Liver (tissue), 9 donors: ENCODE measurements around the gene ZBTB49. TPM values are rescaled to one million over a fixed set of nuclear protein-coding genes. Genes with fewer than 3 reads are reported as not detected.

ENCODE experiments used
- DNase-seq: peaks from one replicate; pipeline ENCODE4 v3.0.0-alpha.2; 2017; ENCODE audit warnings: low spot score
- H3K27ac ChIP-seq, 2 donors: one replicate each; pipeline ENCODE4 v1.7.0; 2013; ENCODE audit warnings: inconsistent platforms in 2 of 2, low read length in 2 of 2, control low read depth in 1 of 2, low read depth in 1 of 2, mild to moderate bottlenecking in 1 of 2
- H3K27me3 ChIP-seq, 4 donors: one replicate each; pipeline versions ENCODE4 v1.6.1 to v1.7.0; 2013; ENCODE audit warnings: low read length in 3 of 4, inconsistent platforms in 1 of 4, mild to moderate bottlenecking in 1 of 4, moderate library complexity in 1 of 4; ENCODE audit not compliant: control insufficient read depth in 4 of 4, insufficient read depth in 4 of 4
- H3K36me3 ChIP-seq, 4 donors: one replicate each; pipeline versions ENCODE4 v1.6.1 to v1.7.0; 2013; ENCODE audit warnings: low read length in 3 of 4, mild to moderate bottlenecking in 3 of 4, low read depth in 1 of 4, moderate library complexity in 1 of 4; ENCODE audit not compliant: control insufficient read depth in 4 of 4, insufficient read depth in 3 of 4
- H3K4me1 ChIP-seq, 4 donors: one replicate each; pipeline versions ENCODE4 v1.6.1 to v1.7.0; 2013; ENCODE audit warnings: low read length in 3 of 4, mild to moderate bottlenecking in 3 of 4, moderate library complexity in 1 of 4; ENCODE audit not compliant: control insufficient read depth in 4 of 4, insufficient read depth in 4 of 4
- H3K4me3 ChIP-seq, 3 donors: one replicate each; pipeline versions ENCODE4 v1.6.1 to v1.7.0; 2013; ENCODE audit warnings: low read length in 3 of 3, control low read depth in 1 of 3, low read depth in 1 of 3, mild to moderate bottlenecking in 1 of 3
- H3K9ac ChIP-seq, 2 donors: one replicate each; pipeline ENCODE4 v1.7.0; 2013; ENCODE audit warnings: low read length in 2 of 2, mild to moderate bottlenecking in 2 of 2, moderate library complexity in 2 of 2, control low read depth in 1 of 2, low read depth in 1 of 2
- H3K9me3 ChIP-seq, 4 donors: one replicate each; pipeline versions ENCODE4 v1.6.1 to v1.7.0; 2013; ENCODE audit warnings: low read length in 3 of 4; ENCODE audit not compliant: control insufficient read depth in 4 of 4
- EGR1 ChIP-seq, 2 donors: IDR thresholded peaks; 2 replicates each; pipeline ENCODE4 v1.6.1; 2016 to 2018; ENCODE audit warnings: antibody characterized with exemption in 2 of 2, low read depth in 2 of 2
- FOXA1 ChIP-seq: IDR thresholded peaks from 2 replicates; pipeline ENCODE4 v1.6.1; 2016; ENCODE audit warnings: antibody characterized with exemption
- FOXA2 ChIP-seq: IDR thresholded peaks from 2 replicates; pipeline ENCODE4 v1.6.1; 2016; ENCODE audit warnings: antibody characterized with exemption
- GABPA ChIP-seq, 2 donors: IDR thresholded peaks in 1 of 2; conservative IDR thresholded peaks in 1 of 2; 2 replicates each; pipeline ENCODE4 v1.6.1; 2016; ENCODE audit warnings: antibody characterized with exemption in 2 of 2, mild to moderate bottlenecking in 1 of 2, moderate library complexity in 1 of 2
- HNF4A ChIP-seq, 2 donors: conservative IDR thresholded peaks; 2 replicates each; pipeline ENCODE4 v1.6.1; 2016; ENCODE audit warnings: antibody characterized with exemption in 2 of 2, mild to moderate bottlenecking in 2 of 2
- HNF4G ChIP-seq: IDR thresholded peaks from 2 replicates; pipeline ENCODE4 v1.6.1; 2016; ENCODE audit warnings: antibody characterized with exemption
- NR2F2 ChIP-seq: IDR thresholded peaks from 2 replicates; pipeline ENCODE4 v1.6.1; 2016; ENCODE audit warnings: antibody characterized with exemption
- RAD21 ChIP-seq, 2 donors: IDR thresholded peaks; 2 replicates each; pipeline ENCODE4 v1.6.1; 2016; ENCODE audit warnings: antibody characterized with exemption in 2 of 2, mild to moderate bottlenecking in 2 of 2
- REST ChIP-seq: IDR thresholded peaks from 2 replicates; pipeline ENCODE4 v1.6.1; 2016; ENCODE audit warnings: antibody characterized with exemption, mild to moderate bottlenecking
- RXRA ChIP-seq, 2 donors: IDR thresholded peaks; 2 replicates each; pipeline ENCODE4 v1.6.1; 2017 to 2018; ENCODE audit warnings: antibody characterized with exemption in 2 of 2, mild to moderate bottlenecking in 1 of 2
- SP1 ChIP-seq: IDR thresholded peaks from 2 replicates; pipeline ENCODE4 v1.6.1; 2018; ENCODE audit warnings: antibody characterized with exemption, mild to moderate bottlenecking
- TAF1 ChIP-seq: conservative IDR thresholded peaks from 2 replicates; pipeline ENCODE4 v1.6.1; 2016; ENCODE audit warnings: antibody characterized with exemption, mild to moderate bottlenecking
- YY1 ChIP-seq: IDR thresholded peaks from 2 replicates; pipeline ENCODE4 v1.6.1; 2016; ENCODE audit warnings: antibody characterized with exemption, mild to moderate bottlenecking
- WGBS: extraction: QIAGEN DNeasy Blood & Tissue Kit; methylation state at CpG from one replicate; pipeline ENCODE4 v1.1.7; 2013; 5-methylcytosine and 5-hydroxymethylcytosine counted together
- polyA plus RNA-seq, 2 donors: library from polyadenylated mRNA; stranded (reverse) in 1 of 2; unstranded in 1 of 2; fragments of 200-250 nt in 1 of 2; fragments of >200 nt in 1 of 2; fragmentation: Nextera tagmentation in 1 of 2; extraction: Ambion mirVana in 1 of 2; gene quantifications; one replicate each; pipeline versions ENCODE4 v1.2.1 to v1.2.3, GENCODE V29; 2013 to 2015
- total RNA-seq, 2 donors: library from RNA; depleted of rRNA; stranded (reverse); fragments of >200 nt; gene quantifications; one replicate each; pipeline ENCODE4 v1.2.3, GENCODE V29; 2014
- TF ChIP-seq, protein P1 (sequence below): IDR thresholded peaks from 2 replicates; pipeline ENCODE4 v1.6.1; 2016; ENCODE audit warnings: antibody characterized with exemption
- TF ChIP-seq, protein P2 (sequence below): fragments of 150-350 bp; IDR thresholded peaks from 2 replicates; pipeline ENCODE4 v1.5.1; 2017; ENCODE audit warnings: improper control_type of control experiment, low read depth, low read length; ENCODE audit not compliant: missing input control
- donor health status: healthy.
- donor health status: healthy.
- donor health status: healthy.
- donor health status: healthy.
- donor health status: healthy.

The ZBTB49 gene
- total RNA-seq (1 to 10 TPM; 2.3 to 3.8 TPM), polyA plus RNA-seq (1 to 10 TPM; 1.3 to 1.7 TPM)

DNA sequence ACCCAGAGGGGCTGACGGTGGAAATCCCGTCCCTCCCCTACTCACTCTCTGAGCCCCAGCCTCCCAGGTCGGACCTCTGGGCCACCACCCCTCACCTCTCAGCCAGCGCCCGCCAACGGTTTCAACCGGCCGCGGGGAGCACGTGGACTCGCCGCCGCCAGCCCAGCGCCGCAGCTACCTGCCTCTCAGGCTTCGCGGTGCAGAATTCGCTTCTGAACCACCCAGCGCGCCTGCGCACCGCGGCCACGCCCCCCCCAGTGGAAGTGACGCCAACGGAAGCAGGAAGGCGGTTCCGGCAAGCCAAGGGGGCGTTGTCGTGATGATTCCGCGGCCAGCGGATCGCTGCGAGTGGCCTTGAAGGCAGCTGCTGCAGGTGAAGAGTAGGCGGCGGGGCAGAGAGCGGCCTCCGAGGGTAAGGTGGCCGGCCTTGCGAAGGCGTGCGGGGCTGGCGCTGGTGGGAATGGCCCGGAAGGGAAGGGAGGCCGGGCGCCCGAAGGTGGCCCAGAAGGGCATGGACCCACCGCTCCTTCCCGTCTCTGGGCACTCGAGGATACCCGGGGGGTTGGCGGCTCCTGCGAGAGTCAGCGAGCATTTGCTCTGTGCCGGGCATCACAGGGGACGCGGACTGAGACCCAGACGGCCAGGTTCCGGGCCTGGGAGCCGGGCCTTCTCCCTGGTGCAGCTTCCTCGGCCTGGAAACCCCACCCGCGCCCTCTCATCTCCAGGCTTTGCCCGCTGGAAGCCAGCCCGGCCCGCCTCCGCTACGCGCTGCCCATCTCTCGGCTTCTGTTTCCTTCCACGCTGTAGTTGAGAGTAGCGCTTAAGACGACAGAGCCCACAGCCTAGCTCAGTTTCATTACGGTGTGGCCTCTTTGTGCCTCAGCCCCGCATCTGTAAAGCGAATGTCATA, at the start of gene ZBTB49, which contains the start of gene LYAR:
Gene ZBTB49, plus strand, starts transcription at position 311 of the 910 bp plus-strand sequence. CDS start 9,695 bp downstream, outside the sequence.
Gene LYAR, minus strand, starts transcription at position 214 of the 910 bp plus-strand sequence. CDS start 6,412 bp downstream, outside the sequence.
- TF ChIP-seq, protein P1, sequence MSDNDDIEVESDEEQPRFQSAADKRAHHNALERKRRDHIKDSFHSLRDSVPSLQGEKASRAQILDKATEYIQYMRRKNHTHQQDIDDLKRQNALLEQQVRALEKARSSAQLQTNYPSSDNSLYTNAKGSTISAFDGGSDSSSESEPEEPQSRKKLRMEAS, result peak; percentile 37
- peak; percentile 57 for TF ChIP-seq SP1
- peak; percentile 79 to 96 for TF ChIP-seq GABPA (IDR thresholded peaks at IDR 0.05 in 1 of 2, conservative IDR thresholded peaks at IDR 0.05 in 1 of 2)
- no peak for TF ChIP-seq FOXA2
- no peak for TF ChIP-seq NR2F2
- peak in 1 of 2 donors; percentile 21 for TF ChIP-seq EGR1 (IDR thresholded peaks at IDR 0.05; ENCODE audit: low read depth in 2 of 2)
- H3K4me1 ChIP-seq, result peaks cover 6 to 24% (median 22%) of the 10 kb centered on the region in 4 donors
- peak within 1 kb of the TSS; percentile 47 to 72 for H3K27ac ChIP-seq
- H3K27me3 ChIP-seq, result no peaks in the 10 kb centered on the region
- peak; percentile 98 for DNase-seq
- peaks cover 0 to 10% (median 4%) of the 10 kb centered on the region in 4 donors for H3K36me3 ChIP-seq
- peak within 1 kb of the TSS; percentile 66 to 95 for H3K9ac ChIP-seq
- peak within 1 kb of the TSS; percentile 85 to 96 (median 93) for H3K4me3 ChIP-seq
- WGBS, result under 1% methylated on average over 77 of the region's 77 CpGs
- H3K9me3 ChIP-seq, result no peaks in the 10 kb centered on the region

DNA sequence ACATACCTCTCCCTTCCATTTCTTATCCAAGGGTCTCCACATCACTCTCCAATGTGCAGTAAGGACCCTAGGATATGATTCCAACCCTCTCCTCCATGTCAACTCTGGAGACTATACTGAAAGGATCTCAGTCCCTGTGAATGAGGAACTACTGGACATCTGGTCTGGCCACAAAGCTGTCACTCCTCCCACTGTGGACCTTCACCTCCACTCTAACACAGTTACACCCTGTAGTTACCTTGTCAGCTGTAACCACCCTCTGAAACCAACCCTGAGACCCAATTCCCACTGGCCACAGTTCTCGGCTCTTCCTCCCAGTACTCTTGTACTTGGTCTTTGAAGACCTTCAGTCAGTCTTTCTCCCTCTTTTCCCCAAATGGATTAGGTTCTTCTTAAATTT, 44.9 kb upstream of the ZBTB49 start:
- Histone ChIP-seq H3K4me1 (peaks cover 6 to 18% (median 15%) of the 10 kb centered on the region in 4 donors), H3K9me3 (no peaks in the 10 kb centered on the region), H3K9ac (no peak overlapping the region), H3K27me3 (no peaks in the 10 kb centered on the region), H3K27ac (no peak overlapping the region), H3K36me3 (peaks cover 7 to 33% (median 25%) of the 10 kb centered on the region in 4 donors), H3K4me3 (no peak overlapping the region)
- TF ChIP-seq RAD21 (IDR thresholded peaks at IDR 0.05), result no peak
- no peak for TF ChIP-seq SP1
- no peak for TF ChIP-seq YY1
- no peak for DNase-seq
- WGBS, result 94% methylated on average over 1 of the region's 1 CpG

DNA sequence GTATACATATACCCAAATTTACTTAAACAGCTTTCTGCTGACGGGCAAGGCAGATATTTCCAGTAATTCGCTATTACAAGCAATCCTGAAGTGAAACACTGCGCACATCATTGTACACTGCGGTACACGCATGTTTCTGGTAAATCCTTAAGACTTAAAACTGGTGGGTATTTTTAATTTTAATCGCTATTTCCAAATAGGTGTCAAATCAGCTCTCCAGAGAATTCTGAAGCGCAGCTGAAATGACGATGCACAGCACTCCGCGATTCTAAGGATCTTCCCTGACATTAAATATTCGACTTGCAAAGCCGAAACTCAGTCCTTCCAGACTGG, 42.4 kb upstream of the ZBTB49 start:
- TF ChIP-seq HNF4A (conservative IDR thresholded peaks at IDR 0.05), result no peak
- no peak for TF ChIP-seq NR2F2
- peak overlapping the region; percentile 80 to 86 (median 83) for H3K4me3 ChIP-seq

DNA sequence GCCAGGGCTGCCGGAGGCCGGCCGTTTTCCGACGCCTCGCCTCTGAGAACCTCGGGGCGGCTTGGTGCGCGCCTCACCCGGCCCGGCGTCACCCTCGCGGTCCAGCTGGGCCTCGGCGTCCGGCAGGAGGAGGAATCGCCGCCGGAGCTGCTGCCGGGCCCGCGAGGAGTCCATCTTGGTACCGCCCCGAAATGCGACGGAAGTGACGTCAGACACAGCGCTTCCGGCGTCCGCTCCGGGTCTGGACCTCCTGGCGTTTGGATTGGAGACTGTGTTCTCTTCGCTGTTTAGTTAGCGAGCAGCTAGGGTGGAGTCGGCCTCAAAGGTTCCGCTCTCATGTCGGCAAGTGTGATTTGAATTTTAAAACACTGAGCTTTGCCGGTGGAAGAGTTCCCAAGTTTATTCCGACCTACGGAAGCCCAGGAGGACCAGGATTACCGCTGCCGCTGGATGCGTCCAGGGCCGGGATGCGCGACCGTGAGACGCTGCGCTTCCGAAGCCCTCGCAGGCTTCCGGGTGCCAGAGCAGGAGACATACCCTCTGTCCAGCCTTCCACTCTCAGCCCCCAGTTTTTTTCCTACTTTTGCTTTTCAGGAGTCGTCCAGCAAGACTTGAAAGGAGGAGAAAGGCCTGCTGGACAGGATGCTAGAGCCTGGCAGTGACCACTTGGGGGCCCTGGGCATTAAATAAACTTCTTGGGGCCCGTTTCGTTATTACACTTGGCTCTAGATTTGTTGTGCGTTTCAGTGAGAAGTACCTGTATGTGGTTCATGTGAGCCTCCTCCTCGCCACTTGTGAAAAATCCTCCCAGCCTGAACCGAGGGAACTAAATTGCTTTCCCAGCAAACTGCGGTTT, 41.8 kb upstream of the ZBTB49 start, which contains the start of gene TMEM128:
Gene TMEM128, minus strand, starts transcription at position 195 of the 856 bp plus-strand sequence. Its CDS starts 21 bp downstream, at position 174.
- peaks cover 3 to 21% (median 15%) of the 10 kb centered on the region in 4 donors for H3K36me3 ChIP-seq
- peaks cover 6 to 22% (median 17%) of the 10 kb centered on the region in 4 donors for H3K4me1 ChIP-seq
- H3K4me3 ChIP-seq, result peak within 1 kb of the TSS; percentile 80 to 86 (median 83)
- H3K27me3 ChIP-seq, result no peaks in the 10 kb centered on the region
- WGBS, result under 1% methylated on average over 62 of the region's 62 CpGs
- H3K27ac ChIP-seq, result peak within 1 kb of the TSS; percentile 77 to 90
- peak within 1 kb of the TSS; percentile 86 to 97 for H3K9ac ChIP-seq
- no peaks in the 10 kb centered on the region for H3K9me3 ChIP-seq
- peak; percentile 95 for DNase-seq
- TF ChIP-seq NR2F2, result peak; percentile 27
- no peak for TF ChIP-seq FOXA1
- TF ChIP-seq TAF1, result peak; percentile 87
- peak; percentile 76 for TF ChIP-seq REST
- TF ChIP-seq, protein P2, sequence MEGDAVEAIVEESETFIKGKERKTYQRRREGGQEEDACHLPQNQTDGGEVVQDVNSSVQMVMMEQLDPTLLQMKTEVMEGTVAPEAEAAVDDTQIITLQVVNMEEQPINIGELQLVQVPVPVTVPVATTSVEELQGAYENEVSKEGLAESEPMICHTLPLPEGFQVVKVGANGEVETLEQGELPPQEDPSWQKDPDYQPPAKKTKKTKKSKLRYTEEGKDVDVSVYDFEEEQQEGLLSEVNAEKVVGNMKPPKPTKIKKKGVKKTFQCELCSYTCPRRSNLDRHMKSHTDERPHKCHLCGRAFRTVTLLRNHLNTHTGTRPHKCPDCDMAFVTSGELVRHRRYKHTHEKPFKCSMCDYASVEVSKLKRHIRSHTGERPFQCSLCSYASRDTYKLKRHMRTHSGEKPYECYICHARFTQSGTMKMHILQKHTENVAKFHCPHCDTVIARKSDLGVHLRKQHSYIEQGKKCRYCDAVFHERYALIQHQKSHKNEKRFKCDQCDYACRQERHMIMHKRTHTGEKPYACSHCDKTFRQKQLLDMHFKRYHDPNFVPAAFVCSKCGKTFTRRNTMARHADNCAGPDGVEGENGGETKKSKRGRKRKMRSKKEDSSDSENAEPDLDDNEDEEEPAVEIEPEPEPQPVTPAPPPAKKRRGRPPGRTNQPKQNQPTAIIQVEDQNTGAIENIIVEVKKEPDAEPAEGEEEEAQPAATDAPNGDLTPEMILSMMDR, result peak; percentile 18
- TF ChIP-seq HNF4G, result no peak
- TF ChIP-seq RXRA (IDR thresholded peaks at IDR 0.05), result peak; percentile 36 to 39
- peak; percentile 98 for TF ChIP-seq YY1

More for the DNA sequence above, 42.4 kb upstream of the ZBTB49 start:
- Histone ChIP-seq H3K9ac (peak overlapping the region; percentile 86 to 97), H3K9me3 (no peaks in the 10 kb centered on the region), H3K27ac (peak overlapping the region; percentile 77 to 90), H3K27me3 (no peaks in the 10 kb centered on the region), H3K36me3 (peaks cover 3 to 22% (median 16%) of the 10 kb centered on the region in 4 donors), H3K4me1 (peaks cover 6 to 18% (median 15%) of the 10 kb centered on the region in 4 donors)
- under 1% methylated on average over 12 of the region's 12 CpGs for WGBS
- no peak for DNase-seq
